NCI-H146 treated with DMSO at 0.1 percent for 48 hours (cell line): ENCODE data around the gene EXOC1L.
"Not testable (repeated sequence)": the region's sequence is repeated elsewhere in the genome, so short reads cannot be mapped to it uniquely, and the experiment has no call there.

Experiments used
- DNase-seq: peaks from one replicate; lab custom pipeline; 2025; ENCODE audit not compliant: unreplicated experiment; lab: John Stamatoyannopoulos, UW

EXOC1L gene

DNA sequence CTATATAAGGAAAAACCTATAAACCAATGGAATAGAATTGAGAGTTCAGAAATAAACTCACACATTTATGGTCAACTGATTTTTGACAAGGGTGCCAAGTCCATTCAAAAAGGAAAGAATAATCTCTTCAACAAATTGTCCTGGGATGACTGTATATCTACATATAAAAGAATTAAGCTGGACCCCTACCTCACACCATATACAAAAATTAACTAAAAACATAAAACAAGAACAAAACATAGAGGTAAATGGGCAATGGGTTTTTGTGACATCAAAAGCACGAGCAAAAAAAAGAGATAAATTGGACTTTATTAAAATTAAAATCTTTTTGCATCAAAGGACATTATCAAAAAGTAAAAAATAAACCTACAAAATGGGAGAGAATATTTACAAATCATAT is 18.3 kb downstream of the EXOC1L start:
- no peak for DNase-seq

- no peak for DNase-seq
Observed at GRCh38 chr4:55838356-55838755, 18.8 kb downstream of the EXOC1L start.

GRCh38 chr4:55838952-55839351 is 19.4 kb downstream of the EXOC1L start:
- no peak for DNase-seq

- DNase-seq: no peak
Observed at GRCh38 chr4:55840956-55841355, 21.4 kb downstream of the EXOC1L start.

DNA sequence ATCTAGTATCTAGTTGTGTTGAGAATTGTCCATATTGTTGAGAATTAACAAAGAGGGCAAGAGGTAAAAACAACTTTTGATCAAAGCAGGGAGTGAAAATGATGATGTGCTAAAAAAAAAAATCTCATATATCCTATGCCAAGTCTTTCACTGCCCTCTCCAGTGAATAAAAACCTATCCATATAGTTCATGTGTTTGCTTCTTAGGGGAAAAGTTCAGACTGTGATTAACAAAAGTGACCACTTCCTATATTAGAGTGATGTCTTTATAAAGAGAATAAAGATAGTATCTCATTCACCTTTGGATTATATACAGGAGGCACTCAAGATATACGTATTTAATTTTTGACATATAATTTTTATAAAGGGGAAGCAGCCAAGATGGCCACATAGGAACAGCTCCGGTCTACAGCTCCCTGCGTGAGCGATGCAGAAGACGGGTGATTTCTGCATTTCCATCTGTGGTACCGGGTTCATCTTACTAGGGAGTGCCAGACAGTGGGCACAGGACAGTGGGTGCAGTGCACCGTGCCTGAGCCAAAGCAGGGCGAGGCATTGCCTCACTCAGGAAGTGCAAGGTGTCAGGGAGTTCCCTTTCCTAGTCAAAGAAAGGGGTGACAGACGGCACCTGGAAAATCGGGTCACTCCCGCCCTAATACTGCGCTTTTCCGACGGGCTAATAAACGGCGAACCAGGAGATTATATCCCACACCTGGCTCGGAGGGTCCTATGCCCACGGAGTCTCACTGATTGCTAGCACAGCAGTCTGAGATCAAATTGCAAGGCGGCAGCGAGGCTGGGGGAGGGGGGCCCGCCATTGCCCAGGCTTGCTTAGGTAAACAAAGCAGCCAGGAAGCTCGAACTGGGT is 22.0 kb downstream of the EXOC1L start:
- DNase-seq: peak; percentile 14

GRCh38 chr4:55842312-55842711 is 22.7 kb downstream of the EXOC1L start:
- DNase-seq: not testable (repeated sequence)

DNA sequence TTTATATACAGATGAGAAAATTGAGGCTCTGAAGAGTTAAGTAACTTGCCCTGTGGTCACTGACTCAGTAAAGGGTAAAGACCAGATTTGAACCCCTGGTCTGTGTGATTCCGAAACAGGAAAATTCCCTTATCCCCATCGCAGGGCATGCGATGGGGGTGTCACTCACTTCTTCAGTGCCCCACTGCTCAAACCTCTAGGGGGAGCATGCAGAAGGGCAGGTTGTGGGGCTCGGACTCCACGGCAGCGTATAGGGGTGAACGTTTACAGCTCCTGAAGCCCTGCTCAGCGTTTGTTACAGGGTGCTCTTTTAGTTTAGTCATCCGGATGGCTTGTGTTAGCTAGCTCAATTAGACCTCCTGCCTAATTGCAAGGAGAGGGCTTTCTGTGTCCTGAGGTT is 30.1 kb downstream of the EXOC1L start:
- no peak for DNase-seq

- no peak for DNase-seq
Observed at GRCh38 chr4:55851885-55852284, 32.3 kb downstream of the EXOC1L start.

DNA sequence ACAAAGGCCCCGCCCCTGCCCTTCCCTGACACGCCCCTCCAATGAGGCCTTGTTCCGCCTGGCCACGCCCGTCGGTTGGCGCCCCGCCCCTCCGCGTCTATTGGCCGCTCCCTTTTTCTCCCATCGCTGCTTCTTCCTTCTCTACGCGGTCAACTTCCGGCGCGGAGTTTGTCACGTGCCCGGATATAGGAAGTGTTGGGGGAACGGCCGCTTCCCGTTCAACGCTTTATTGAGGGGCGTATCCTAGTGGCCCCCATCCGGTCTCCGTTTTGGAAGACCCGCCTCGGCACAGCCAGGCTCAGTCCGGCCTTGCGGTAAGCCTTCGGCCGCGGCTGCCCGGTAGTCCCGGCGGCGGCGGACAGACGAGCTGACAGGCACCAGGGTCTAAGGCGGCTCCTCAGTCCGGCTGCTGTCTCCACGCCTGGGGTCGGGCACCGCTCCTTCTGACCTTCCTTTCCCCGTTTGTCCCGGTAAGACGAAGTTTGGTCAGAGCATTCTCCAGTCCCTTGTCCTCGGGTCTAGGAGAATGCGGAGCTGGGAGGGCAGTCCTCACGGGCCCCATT is 34.0 kb downstream of the EXOC1L start, which contains the start of gene EXOC1:
Gene EXOC1 (plus strand): TSS at position 165 of the 563 bp plus-strand sequence. CDS start 4,676 bp downstream, outside the sequence.
- DNase-seq: peak; percentile 96

DNA sequence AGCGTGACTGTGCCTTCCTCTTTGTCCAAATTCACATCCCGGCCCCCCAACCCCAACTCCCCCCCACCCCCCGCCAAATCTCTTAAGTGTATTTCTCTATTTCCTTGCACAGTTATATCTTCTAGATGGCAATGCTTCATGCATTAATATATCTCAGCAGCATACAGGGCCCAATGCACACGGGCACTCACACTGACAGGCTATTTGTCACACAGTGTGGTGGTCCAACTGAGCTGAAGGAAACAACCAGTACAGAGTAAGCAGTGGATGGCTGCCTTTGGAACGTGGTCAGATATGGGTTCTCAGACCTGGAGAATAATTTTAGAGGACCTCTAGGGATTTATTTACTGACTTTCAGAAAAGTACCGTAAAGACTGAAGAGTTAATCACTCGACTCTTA is 34.5 kb downstream of the EXOC1L start:
- no peak for DNase-seq

DNA sequence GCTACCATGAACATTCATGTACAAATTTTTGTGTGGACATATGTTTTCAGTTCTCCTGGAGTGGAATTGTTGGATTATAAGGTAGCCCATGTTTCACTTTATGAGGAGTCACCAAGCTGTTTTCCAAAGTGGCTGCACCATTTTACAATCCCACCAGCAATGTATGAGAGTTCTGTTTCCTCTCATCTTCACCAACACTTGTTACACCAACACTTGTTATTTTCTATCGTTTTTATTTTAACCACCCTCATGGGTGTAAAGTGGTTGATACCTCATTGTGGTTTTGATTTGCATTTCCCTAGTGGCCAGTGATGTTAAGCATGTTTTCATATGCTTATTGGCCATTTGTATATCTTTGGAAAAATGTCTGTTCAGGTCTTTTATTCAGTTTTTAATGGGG is 38.0 kb downstream of the EXOC1L start:
- no peak for DNase-seq

DNA sequence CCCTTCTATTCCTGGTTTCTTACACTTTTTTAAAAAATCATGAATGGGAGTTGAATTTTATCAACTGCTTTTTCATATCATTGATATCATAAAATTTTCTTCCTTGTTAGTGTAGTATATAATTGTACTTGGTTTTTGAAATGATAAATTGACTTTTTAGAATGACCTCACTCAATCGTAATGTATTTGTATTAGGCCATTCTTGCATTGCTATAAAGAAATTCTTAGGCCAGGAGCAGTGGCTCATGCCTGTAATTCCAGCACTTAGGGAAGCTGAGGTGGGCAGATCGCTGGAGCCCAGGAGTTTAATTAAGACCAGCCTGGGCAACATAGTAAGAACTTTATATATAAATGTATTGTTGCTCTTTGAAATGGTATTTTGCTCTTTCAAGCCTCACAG is 40.1 kb downstream of the EXOC1L start:
- no peak for DNase-seq

GRCh38 chr4:55864577-55865223 is 45.1 kb downstream of the EXOC1L start:
- no peak for DNase-seq

GRCh38 chr4:55865228-55865806 is 45.7 kb downstream of the EXOC1L start:
- DNase-seq: no peak

- no peak for DNase-seq
Observed at GRCh38 chr4:55866290-55866907, 46.8 kb downstream of the EXOC1L start.

DNA sequence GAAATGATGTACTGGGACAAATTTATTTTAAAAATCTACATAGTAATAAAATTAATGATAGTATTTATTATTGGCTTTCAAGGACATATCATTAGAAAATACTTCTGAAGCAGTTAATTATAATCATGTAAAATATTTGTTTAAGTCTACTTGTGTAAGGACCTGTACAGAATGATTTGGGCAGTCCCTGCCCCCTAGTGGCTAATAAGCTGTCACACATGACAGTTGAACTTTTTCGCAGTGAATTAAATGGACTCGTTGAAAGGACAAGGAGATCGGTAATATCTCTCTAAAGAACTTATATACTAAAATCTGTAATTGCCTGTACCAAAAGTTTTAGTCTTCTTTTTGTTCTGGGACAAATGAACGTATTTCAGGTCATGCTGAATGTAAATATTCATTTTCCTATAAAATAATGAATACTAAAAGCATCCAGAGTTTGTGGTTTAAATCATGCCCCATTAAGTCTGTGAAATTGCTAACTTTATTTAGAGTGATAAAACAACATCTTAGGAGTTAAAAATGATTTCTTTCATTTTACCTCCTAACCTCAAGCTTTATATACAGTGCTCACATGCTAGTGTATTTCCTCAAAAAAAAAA is 47.5 kb downstream of the EXOC1L start:
- peak; percentile 71 for DNase-seq

DNA sequence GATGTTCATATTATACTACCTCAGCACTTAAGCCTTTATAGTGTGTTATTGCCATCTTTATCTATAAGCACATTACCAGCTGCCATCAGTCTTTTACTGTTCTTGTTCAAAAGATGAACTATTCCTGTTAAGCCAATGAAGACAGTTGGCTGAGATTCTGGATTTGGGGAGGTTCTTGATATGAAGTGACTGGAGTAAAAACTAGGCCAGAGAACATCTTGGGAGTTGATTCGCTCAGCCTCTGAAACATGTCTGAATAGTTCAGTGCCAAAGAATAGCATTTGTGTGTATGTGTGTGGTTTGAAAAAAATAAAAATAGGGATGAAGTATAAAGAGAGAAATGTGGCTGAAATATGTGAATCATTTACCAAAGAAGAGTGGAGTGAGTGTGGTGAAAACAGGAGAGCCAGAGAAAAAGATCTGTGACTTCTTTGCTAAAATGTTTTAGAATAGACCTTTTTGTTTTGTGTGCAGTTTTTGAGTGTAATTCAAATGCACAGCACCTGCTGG is 49.0 kb downstream of the EXOC1L start:
- DNase-seq: no peak

DNA sequence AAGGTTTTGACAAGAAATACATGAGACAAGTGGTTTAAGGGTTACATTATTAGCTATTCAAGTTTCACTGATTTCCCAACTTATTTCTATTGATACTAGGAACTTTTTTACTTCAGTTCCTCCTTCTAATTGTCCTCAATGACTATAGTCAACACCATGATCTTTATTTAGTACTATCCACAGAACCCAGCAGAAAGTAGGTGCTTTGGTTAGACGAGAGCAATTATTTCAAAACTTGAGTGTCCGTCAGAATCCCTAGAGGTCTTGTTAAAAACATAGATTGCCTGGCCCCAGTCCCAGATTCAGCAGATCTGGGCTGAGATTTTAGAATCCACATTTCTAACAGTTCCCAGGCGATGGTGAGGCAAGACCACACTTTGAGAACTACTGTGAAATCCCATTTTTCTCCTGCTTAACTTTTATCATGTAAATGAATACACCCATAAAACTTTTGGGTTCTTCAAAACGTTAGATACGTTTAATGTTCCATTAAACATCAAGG is 51.8 kb downstream of the EXOC1L start:
- DNase-seq: no peak

GRCh38 chr4:55874831-55875230 is 55.2 kb downstream of the EXOC1L start:
- no peak for DNase-seq

- no peak for DNase-seq
Observed at GRCh38 chr4:55876387-55876786, 56.8 kb downstream of the EXOC1L start.
